Myocyte (in vitro differentiated cells): Measurements from ENCODE around the gene SPRY2. TPM values are rescaled to one million over a fixed set of nuclear protein-coding genes. Genes with fewer than 3 reads are reported as not detected.
"Not testable (repeated sequence)": the region's sequence is repeated elsewhere in the genome, so short reads cannot be mapped to it uniquely, and the experiment has no call there.

Experiments used
- DNase-seq: peaks from one replicate; pipeline ENCODE4 v3.0.0-alpha.2; 2012; ENCODE audit warnings: low read depth
- total RNA-seq: library from RNA; depleted of rRNA; stranded (reverse); fragments of >200 nt; gene quantifications from 2 replicates; pipeline ENCODE4 v1.2.3, GENCODE V29; 2014

Gene SPRY2
- total RNA-seq, 1 donor from 2014 or later = 49.8 TPM

GRCh38 chr13:80355496-80356094 lies 14.7 kb upstream of the SPRY2 start:
- not testable (repeated sequence) for DNase-seq

DNA sequence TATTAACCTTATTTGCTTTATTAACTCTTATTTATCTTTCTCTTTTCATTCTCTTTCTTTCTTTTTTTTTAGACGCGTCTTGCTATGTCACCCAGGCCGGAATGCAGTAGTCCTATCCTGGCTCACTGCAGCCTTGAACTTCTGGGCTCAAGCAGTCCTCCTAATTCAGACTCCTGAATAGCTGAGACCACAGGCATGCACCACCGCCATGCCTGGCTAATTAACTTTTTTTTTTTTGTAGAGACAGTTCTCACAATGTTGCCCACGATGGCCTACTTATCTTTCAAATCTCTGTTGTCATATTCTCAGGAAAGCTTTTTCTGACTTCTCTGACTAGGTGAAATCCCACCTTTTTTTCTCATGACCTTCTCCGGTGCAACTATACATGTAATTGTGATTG lies 7.8 kb upstream of the SPRY2 start:
- DNase-seq = no peak

- DNase-seq = no peak
Observed at GRCh38 chr13:80348314-80348713, 7.4 kb upstream of the SPRY2 start.

DNA sequence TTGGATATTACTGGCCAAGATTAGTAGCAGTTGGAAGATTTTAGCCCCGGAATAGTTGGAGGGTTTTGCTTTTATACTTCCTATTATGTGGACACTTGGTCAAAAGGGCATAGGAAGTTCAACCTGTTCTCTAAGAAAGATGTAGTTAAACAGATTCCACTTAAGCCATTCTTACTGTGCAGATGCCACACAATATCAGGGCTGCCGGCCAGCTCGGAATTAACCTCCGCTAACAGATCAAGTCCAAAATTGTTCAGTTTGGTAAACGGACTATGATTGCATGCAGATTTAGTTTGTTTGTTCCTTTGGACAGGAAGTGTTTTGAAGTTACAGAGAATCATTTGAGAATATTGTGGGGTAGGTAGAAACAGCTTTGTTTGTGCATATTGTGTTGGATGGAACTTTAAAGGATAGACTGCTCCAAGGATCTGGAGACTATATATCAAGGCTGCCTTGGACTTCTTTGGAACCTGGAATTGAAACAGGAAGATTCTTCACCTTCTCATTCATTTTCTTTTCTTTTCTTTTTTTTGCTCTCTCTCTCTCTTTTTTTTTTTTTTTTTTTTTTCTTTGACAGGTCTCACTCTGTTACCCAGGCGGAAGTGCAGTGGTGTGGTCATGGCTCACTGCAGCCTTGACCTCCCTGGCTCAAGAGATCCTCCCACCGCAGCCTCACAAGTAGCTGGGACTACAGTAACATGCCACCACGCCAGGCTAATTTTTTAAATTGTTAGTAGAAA lies 5.0 kb upstream of the SPRY2 start:
- no peak for DNase-seq

DNA sequence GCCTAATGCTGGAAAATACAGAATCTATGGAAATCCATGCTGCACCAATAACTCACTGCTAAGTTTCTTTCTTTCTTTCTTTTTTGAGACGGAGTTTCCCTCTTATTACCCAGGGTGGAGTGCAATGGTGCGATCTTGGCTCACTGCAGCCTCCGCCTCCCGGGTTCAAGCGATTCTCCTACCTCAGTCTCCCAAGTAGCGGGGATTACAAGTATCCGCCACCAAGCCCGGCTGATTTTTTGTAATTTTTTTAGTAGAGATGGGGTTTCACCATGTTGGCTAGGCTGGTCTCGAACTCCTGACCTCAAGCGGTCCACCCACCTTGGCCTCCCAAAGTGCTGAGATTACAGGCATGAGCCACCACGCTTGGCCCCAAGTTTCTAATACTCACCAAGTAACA lies 3.1 kb upstream of the SPRY2 start:
- not testable (repeated sequence) for DNase-seq

- DNase-seq = peak; percentile 88
Observed at GRCh38 chr13:80342471-80343371, 1.8 kb upstream of the SPRY2 start.

DNA sequence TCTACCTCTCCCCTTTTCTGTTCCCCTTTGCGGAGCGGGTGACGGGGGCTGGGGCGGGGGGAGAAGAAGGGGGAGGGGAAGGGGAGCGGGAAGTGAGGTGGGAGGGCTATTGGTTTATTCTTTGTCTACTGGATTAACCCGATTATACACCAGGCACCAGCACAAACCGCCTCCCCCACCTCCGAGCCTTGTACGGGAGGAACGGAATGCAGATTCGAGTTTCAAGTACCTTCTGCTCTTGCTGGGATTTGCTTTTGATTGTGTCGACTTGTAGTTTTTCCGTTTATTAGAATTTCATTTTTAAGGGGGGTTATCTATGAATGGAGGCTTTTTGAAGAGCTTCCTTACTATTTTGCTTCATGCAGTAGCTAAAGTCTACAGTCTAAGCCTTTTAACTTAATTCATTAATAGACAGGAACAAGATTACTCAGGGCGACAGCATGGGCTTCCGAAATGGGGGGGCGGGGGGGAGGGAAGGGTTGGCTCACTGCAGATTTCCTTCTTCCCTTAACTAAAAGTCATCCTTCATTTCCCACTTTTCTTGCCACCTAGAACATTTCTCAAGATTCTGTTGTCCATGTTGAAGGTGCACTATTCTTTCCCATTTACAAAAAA lies 937 bp upstream of the SPRY2 start:
- DNase-seq = peak; percentile 69

DNA sequence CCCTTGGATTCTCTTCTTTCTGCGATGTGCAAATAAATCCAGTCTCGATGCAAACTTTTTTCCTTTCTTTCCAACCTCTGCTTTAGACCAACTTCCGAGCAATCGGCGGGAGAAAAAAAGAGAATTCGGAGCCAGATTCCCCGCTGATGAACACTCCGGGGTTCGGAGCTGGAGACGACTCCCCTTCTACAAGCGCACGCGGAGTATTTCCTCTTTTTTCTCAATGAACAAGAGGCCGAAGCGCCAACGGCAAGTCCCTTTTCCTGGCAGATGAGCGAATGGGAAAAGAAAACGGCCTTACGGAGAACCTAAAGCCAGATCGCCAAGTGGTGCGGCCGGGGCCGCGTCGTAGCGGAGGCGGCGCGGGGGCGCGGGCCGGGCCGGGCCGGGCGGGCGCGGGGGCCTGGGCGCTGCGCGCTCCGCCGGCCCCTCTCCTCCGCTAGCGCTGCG lies 250 bp downstream of the SPRY2 start:
- DNase-seq = peak; percentile 72

DNA sequence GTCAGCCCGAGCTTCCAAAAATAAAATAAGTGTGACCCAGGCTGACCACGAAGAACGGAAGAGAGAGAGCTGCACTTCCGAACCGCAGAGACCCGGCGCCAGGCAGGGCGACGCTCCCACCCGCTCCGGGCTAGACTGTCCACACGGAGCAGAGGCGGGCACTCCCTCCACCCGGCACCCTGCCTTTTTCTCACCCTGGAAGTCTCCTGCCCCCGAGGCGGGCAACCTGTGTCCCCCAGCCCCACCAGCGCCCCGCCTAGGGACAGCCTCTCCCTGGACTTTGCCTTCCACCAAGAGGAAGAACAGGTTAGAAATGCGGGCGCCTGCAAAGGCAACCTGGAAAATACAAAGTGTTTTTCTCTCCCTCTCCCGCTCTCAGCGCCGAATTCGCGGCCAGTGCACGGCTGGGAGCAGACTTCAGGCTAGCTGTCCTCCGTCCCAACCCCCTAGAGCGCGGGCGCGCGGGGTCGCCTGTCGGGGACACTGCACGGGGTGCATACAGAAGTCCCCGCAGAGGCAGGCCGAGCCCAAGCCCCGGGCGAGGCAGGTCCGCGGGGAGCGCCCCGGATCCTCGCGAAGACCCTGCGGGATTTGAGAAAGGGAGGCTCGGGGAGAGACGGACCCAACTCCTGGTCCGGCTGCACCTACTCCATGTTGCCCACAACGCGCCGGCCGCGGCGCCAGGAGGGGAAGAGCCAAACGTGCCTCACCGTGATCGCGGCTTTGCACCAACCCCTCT lies 845 bp downstream of the SPRY2 start:
- DNase-seq = peak; percentile 77

- DNase-seq = peak; percentile 55
Observed at GRCh38 chr13:80339563-80339911, 1.4 kb downstream of the SPRY2 start.

DNA sequence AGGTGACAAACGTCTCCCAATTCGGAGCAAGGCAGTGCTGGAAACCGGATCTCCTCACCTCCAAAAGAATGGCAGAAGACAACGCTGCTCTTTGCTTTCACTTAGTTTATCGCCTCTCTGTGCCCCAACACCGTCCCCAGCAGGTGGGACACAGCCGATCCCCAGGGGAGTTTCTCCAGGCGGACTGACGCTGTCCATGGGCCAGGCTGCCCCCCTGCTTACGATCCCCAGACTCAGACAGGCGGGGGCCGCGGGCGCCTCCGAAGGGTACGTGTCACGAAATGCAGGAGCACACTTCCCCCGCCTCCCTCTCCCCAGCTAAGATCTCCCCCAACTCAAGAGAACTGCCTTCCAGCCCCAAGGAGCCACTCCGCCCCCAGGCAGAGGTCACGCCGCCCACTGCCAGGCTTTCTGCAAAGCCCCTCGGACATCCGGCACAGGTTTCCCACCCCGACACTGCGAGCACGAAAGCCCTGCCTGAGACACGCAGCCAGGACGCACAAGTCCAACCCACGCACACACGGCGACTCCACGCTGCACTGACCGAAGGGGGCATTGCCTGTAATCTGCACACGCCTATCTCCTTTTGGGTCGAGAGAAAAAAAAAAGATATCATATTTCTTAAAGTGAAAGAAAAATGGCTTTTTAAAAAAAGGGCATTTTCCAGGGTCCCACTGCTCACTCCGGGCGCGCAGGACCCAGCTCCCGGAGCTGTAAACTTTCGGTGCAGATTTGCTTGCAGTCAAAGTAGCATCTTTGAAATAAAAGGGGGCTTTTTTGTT lies 2.0 kb downstream of the SPRY2 start:
- peak; percentile 88 for DNase-seq

GRCh38 chr13:80337288-80338081 lies 3.4 kb downstream of the SPRY2 start:
- peak; percentile 40 for DNase-seq

DNA sequence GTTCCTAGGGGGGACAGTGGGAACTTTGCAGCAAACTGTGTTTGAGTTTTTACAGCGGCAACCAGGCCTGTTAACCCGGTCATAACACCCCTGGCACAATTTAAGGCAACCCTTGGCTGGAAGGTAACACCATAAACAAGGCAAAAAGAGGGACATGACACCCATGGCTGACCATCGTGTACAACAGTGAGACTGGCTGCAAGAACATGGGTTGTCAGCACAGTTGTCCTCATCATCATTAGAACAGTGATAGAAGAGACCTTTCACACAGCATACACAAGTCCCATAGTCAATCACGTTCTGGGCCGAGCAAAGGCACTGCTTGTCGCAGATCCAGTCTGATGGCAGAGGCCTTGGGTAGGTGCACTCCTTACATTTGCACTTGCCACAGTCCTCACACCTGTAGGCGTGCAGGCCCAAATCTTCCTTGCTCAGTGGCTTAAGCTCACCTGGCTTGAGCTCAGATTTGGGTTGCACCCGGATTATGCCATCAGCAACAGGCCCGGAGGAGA lies 4.1 kb downstream of the SPRY2 start:
- DNase-seq = peak; percentile 21

- peak; percentile 14 for DNase-seq
Observed at GRCh38 chr13:80336370-80336769, 4.6 kb downstream of the SPRY2 start.

GRCh38 chr13:80334597-80335260 lies 6.2 kb downstream of the SPRY2 start:
- DNase-seq = no peak

- no peak for DNase-seq
Observed at GRCh38 chr13:80331984-80332383, 8.9 kb downstream of the SPRY2 start.

- DNase-seq = peak; percentile 15
Observed at GRCh38 chr13:80329250-80329649, 11.7 kb downstream of the SPRY2 start.

DNA sequence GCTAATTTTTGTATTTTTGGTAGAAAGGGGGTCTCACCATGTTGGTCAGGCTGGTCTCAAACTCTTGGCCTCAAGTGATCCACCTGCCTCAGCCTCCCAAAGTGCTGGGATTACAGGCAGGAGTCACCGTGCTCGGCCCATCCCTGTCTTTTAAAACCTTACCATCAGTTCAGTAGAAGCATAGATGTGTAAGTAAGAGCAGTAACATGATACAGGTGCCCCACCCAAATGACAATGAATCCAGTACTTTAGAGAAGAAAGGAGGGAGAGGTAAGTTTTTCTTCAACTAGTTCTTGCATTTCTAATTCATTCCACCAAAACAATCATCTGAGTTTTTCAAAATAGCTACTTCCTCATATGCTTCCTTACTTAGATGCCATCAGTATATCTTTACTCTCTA lies 21.9 kb downstream of the SPRY2 start:
- DNase-seq = no peak
